Transverse colon (tissue), 4 donors: Measurements from ENCODE around the gene CMC2. TPM values are rescaled to one million over a fixed set of nuclear protein-coding genes. Genes with fewer than 3 reads are reported as not detected.

Source experiments
- DNase-seq: peaks from one replicate; pipeline ENCODE4 v3.0.0-alpha.2; 2019
- H3K27ac ChIP-seq, 4 donors: fragments of 200-600 bp; sonication (generic); 2 replicates each; pipeline ENCODE4 v1.5.1; 2016 to 2018; ENCODE audit warnings: inconsistent platforms in 4 of 4
- H3K27me3 ChIP-seq: fragments of 200-600 bp; sonication (generic); 2 replicates; pipeline ENCODE4 v1.5.1; 2017; ENCODE audit warnings: inconsistent platforms
- H3K36me3 ChIP-seq, 4 donors: fragments of 200-600 bp; sonication (generic); 2 replicates each; pipeline ENCODE4 v1.5.1; 2017 to 2019; ENCODE audit warnings: inconsistent platforms in 4 of 4
- H3K4me1 ChIP-seq, 4 donors: fragments of 200-600 bp; sonication (generic); 2 replicates each; pipeline ENCODE4 v1.5.1; 2017 to 2020; ENCODE audit warnings: inconsistent platforms in 4 of 4
- H3K4me3 ChIP-seq, 4 donors: fragments of 200-600 bp; sonication (generic); 1 replicate in 1 of 4; 2 replicates in 3 of 4; pipeline versions ENCODE4 v1.5.1 to v1.6.1; 2017 to 2019; ENCODE audit warnings: inconsistent platforms in 4 of 4
- H3K9me3 ChIP-seq, 2 donors: fragments of 200-600 bp; sonication (generic); 2 replicates each; pipeline ENCODE4 v1.5.1; 2017 to 2019; ENCODE audit warnings: inconsistent platforms in 2 of 2
- EP300 ChIP-seq: sonication (generic); formaldehyde crosslinking; IDR thresholded peaks from one replicate; pipeline ENCODE4 v1.6.1; 2017; ENCODE audit warnings: antibody characterized with exemption, low read depth
- POLR2A ChIP-seq: fragments of 450-650 bp; IDR thresholded peaks from one replicate; pipeline ENCODE4 v1.6.1; 2016; ENCODE audit warnings: antibody characterized with exemption, mild to moderate bottlenecking, moderate library complexity
- POLR2AphosphoS5 ChIP-seq, 3 donors: sonication (generic); formaldehyde crosslinking; IDR thresholded peaks; one replicate each; pipeline ENCODE4 v1.6.1; 2016; ENCODE audit warnings: antibody characterized with exemption in 3 of 3
- WGBS, 2 donors: methylation state at CpG; one replicate each; pipeline ENCODE4 v1.1.5; 2018; ENCODE audit warnings: low coverage in 1 of 2; 5-methylcytosine and 5-hydroxymethylcytosine counted together
- in situ Hi-C, 4 donors: fragments of 200-750 bp; cut with MboI; loops; one replicate each; pipeline versions ENCODE4 v1.15.0 to v1.15.1; 2017; ENCODE audit warnings: low sequenced_read_pairs in 3 of 4, low pct_ligation_motif_present in 1 of 4, low pct_unique_long_range_greater_than_20kb in 1 of 4
- intact Hi-C: fragments of 100-400 bp; cut with DNase I; formaldehyde crosslinking; loops from one replicate; pipeline ENCODE4 v1.15.1; 2023; ENCODE audit warnings: low total_unique reads
- total RNA-seq, 4 donors: library from RNA; depleted of rRNA; stranded (reverse); fragments of >200 nt; gene quantifications; one replicate each; pipeline ENCODE4 v1.1.0, GENCODE V29; 2016
- TF ChIP-seq, protein P1 (sequence below), 5 experiments: fragments of 200-600 bp in 3 of 5; fragments of 450-650 bp in 2 of 5; sonication (generic) in 3 of 5; IDR thresholded peaks; 1 replicate in 2 of 5; 2 replicates in 3 of 5; pipeline ENCODE4 v1.5.1; 2016 to 2017; ENCODE audit warnings: antibody characterized with exemption in 5 of 5, inconsistent platforms in 3 of 5, mild to moderate bottlenecking in 2 of 5, moderate library complexity in 1 of 5

Gene CMC2
- total RNA-seq, 4 donors from 2014 or later = 2.8 to 42.9 (median 29.8) TPM

DNA sequence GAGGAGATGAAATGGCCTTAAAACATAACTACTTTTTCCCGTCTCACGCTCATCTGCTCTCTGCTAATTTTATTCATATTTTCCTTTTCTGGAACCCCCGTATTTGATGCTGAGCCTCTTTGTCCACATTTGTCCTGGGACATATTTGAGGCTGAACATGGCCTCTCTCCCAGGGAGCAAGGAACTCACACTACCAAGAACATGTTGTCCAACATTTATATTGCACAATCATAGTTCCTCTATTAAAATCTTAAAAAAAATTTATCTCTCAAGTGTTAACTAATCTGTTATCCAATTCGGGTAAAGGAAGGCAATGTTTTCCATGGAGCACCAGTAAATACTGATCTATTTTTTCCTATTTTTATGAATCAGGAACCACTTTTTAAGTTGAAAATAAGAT lies 60.2 kb downstream of the CMC2 start:
- no peak for TF ChIP-seq POLR2AphosphoS5 (IDR thresholded peaks at IDR 0.05)
- no peak for TF ChIP-seq POLR2A
- no peak for TF ChIP-seq EP300
- H3K9me3 ChIP-seq = no peaks in the 10 kb centered on the region
- H3K36me3 ChIP-seq = no peaks in the 10 kb centered on the region
- DNase-seq = no peak
- no peak overlapping the region for H3K4me3 ChIP-seq
- no peaks in the 10 kb centered on the region for H3K27me3 ChIP-seq
- intact Hi-C loops (no loop called here), in situ Hi-C loops (no loop called here)
- no peak overlapping the region for H3K27ac ChIP-seq
- no peaks in the 10 kb centered on the region for H3K4me1 ChIP-seq
- WGBS, 2 donors = 78 to 82% methylated on average over 4 of the region's 4 CpGs

- TF ChIP-seq POLR2A (no peak), POLR2AphosphoS5 (IDR thresholded peaks at IDR 0.05) (no peak), EP300 (no peak)
- TF ChIP-seq, protein P1, sequence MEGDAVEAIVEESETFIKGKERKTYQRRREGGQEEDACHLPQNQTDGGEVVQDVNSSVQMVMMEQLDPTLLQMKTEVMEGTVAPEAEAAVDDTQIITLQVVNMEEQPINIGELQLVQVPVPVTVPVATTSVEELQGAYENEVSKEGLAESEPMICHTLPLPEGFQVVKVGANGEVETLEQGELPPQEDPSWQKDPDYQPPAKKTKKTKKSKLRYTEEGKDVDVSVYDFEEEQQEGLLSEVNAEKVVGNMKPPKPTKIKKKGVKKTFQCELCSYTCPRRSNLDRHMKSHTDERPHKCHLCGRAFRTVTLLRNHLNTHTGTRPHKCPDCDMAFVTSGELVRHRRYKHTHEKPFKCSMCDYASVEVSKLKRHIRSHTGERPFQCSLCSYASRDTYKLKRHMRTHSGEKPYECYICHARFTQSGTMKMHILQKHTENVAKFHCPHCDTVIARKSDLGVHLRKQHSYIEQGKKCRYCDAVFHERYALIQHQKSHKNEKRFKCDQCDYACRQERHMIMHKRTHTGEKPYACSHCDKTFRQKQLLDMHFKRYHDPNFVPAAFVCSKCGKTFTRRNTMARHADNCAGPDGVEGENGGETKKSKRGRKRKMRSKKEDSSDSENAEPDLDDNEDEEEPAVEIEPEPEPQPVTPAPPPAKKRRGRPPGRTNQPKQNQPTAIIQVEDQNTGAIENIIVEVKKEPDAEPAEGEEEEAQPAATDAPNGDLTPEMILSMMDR (IDR thresholded peaks at IDR 0.05) = no peak
- peaks cover 0 to 3% (median 1%) of the 10 kb centered on the region in 4 donors for H3K4me1 ChIP-seq
- in situ Hi-C loops (no loop called here), intact Hi-C loops (loop anchor here (5.0 kb wide), 1 partner anchor 703 kb away; no protein-coding TSS in a partner anchor)
- H3K4me3 ChIP-seq = no peak overlapping the region
- no peak for DNase-seq
- H3K36me3 ChIP-seq = no peaks in the 10 kb centered on the region
- no peak overlapping the region for H3K27ac ChIP-seq
- no peaks in the 10 kb centered on the region for H3K27me3 ChIP-seq
- H3K9me3 ChIP-seq = no peaks in the 10 kb centered on the region
- WGBS, 2 donors = 85 to 92% methylated on average over 4 to 7 of the region's 7 CpGs
Measured at GRCh38 chr16:80940069-80940856, 66.4 kb downstream of the CMC2 start.

DNA sequence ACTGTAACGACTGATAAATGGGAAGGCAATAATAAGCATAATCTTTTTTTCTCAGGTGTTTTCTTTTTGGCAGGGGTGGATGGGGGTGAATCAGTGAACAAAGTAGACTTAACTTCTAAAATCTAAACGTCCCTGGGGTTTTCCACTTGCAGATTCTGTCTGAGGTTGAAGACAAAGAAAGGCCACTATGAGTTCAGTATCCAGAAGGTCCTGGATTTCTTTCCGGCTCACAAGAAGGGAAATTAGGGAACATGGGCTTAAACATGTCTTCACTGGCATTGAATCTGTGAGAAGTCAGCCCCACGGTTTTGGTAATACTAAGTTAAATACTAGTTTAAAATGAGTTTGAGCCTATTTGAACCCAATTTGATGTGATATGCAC lies 67.8 kb downstream of the CMC2 start:
- no peak for DNase-seq
- H3K9me3 ChIP-seq = no peaks in the 10 kb centered on the region
- intact Hi-C loops (no loop called here), in situ Hi-C loops (no loop called here)
- H3K4me1 ChIP-seq = peaks cover 0 to 3% (median 1%) of the 10 kb centered on the region in 4 donors
- no peaks in the 10 kb centered on the region for H3K36me3 ChIP-seq
- H3K4me3 ChIP-seq = no peak overlapping the region
- TF ChIP-seq POLR2A = no peak
- TF ChIP-seq, protein P1 (IDR thresholded peaks at IDR 0.05) = no peak
- H3K27me3 ChIP-seq = peaks cover 4% of the 10 kb centered on the region
- 69 to 87% methylated on average over 3 to 4 of the region's 4 CpGs for WGBS, 2 donors
- peak overlapping the region in 1 of 4 donors; percentile 22 for H3K27ac ChIP-seq

DNA sequence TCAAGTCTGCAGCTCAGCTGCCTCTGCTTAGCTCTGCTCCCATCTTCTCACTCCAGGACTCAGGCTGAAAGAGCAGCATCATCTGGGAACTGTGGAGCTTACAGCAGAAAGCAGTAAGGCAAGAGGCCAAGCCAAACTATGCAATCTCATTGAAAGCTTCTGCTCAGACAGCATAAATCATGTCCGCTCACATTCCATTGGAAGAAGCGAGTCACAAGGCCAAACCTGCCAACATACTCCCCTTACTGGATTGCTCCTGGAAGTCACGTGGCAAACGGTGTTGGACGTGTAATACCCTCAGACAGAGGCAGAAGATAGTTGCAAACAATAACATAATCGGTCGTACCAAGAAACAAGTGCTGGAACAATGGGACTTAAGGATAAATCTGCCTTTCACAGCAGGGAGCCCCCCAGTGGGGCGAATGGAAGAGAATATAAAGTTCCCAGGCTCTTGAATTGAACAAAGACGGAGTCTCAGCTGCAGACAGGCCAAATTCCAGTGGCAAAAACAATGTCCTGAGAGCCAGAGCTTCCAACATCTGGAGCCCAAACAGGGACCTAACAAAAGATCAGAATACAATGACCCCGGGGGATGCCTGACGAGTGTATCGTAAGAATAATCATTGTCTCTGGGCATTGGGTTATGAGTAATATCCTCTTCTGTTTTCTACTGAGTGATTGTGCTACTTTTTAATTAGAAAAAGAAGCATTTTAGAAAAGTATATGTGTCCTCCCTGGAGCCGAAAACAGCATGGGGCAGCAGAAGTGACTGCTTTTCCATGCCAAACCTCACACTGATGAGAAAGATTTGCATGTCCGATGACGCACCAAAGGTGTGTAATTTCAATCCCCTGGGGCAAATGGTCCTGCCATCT lies 68.4 kb downstream of the CMC2 start:
- peak; percentile 15 for DNase-seq
- in situ Hi-C loops (no loop called here), intact Hi-C loops (no loop called here)
- Histone ChIP-seq H3K9me3 (no peaks in the 10 kb centered on the region), H3K36me3 (no peaks in the 10 kb centered on the region), H3K27ac (peak overlapping the region; percentile 8 to 22 (median 14)), H3K4me3 (no peak overlapping the region), H3K27me3 (peaks cover 9% of the 10 kb centered on the region), H3K4me1 (peaks cover 0 to 3% (median 1%) of the 10 kb centered on the region in 4 donors)
- 64 to 85% methylated on average over 12 to 15 of the region's 15 CpGs for WGBS, 2 donors
- TF ChIP-seq POLR2A (no peak), EP300 (no peak), POLR2AphosphoS5 (IDR thresholded peaks at IDR 0.05) (peak; percentile 61 to 74 (median 66))
- TF ChIP-seq, protein P1 (IDR thresholded peaks at IDR 0.05) = no peak
